Neuron (in vitro differentiated cells): ENCODE data around the gene DNMT3L.

Experiments used
- H2AFZ ChIP-seq: one replicate; pipeline ENCODE4 v1.6.1; 2013; ENCODE audit warnings: low read depth, mild to moderate bottlenecking, inconsistent platforms, low read length, moderate library complexity
- H3K27me3 ChIP-seq: one replicate; pipeline ENCODE4 v1.6.1; 2013; ENCODE audit warnings: low read length; ENCODE audit not compliant: insufficient read depth
- H3K36me3 ChIP-seq: one replicate; pipeline ENCODE4 v1.6.1; 2013; ENCODE audit warnings: low read length; ENCODE audit not compliant: insufficient read depth
- H3K4me1 ChIP-seq: one replicate; pipeline ENCODE4 v1.6.1; 2013; ENCODE audit warnings: low read length; ENCODE audit not compliant: insufficient read depth
- H3K4me3 ChIP-seq: 2 replicates; pipeline ENCODE4 v1.5.1; 2013; ENCODE audit warnings: mild to moderate bottlenecking, low read length, moderate library complexity
- H3K9me3 ChIP-seq: one replicate; pipeline ENCODE4 v1.6.1; 2013; ENCODE audit warnings: low read length

Gene DNMT3L

DNA sequence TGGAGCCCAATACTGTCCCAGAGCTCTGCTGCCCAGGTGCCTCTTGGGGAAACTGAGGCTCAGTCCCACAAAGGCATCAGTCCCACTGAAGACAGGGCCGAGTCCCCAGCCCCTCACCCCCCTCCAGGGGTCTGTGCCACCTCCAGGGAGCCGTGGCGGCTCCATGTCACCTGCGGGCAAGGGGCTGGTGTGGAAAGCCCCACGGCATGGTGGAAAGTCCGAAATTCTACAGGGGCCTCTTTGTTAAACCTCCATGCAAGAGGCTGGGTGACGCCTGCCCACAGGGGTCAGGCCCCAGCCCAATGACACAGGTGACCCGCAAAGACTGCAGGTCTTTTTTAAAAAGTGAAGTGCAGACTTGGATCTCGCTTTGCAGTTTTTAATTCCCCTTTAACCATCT, 20.7 kb upstream of the DNMT3L start:
- H3K9me3 ChIP-seq, result no peaks in the 10 kb centered on the region
- peaks cover 8% of the 10 kb centered on the region for H3K4me1 ChIP-seq
- no peak overlapping the region for H2AFZ ChIP-seq
- H3K27me3 ChIP-seq, result peaks cover 39% of the 10 kb centered on the region
- H3K36me3 ChIP-seq, result no peaks in the 10 kb centered on the region
- no peak overlapping the region for H3K4me3 ChIP-seq

DNA sequence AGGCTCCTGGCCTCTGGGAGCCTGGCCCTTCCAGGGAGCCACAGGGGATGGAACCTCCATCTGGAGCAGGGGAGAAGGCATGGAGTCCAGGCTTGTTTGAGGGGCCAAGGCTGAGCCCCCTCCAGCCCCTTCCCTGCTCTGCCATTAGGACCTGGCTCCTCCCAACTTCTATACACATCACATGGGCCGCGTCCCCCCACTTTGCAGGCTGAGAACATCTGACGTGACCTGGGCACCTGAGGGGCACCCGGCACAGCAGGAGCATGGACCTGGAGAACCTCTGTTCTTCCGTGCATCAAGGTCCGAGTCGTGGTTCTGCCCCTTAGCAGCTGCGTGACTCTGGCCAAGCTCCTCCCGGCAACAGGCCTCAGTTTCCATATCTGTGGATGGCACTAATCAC, 20.1 kb upstream of the DNMT3L start:
- H3K4me3 ChIP-seq, result no peak overlapping the region
- H3K36me3 ChIP-seq, result no peaks in the 10 kb centered on the region
- no peaks in the 10 kb centered on the region for H3K9me3 ChIP-seq
- peaks cover 8% of the 10 kb centered on the region for H3K4me1 ChIP-seq
- no peak overlapping the region for H2AFZ ChIP-seq
- peaks cover 35% of the 10 kb centered on the region for H3K27me3 ChIP-seq

GRCh38 chr21:44279354-44280260, 17.9 kb upstream of the DNMT3L start:
- no peak overlapping the region for H3K4me3 ChIP-seq
- no peak overlapping the region for H2AFZ ChIP-seq
- H3K4me1 ChIP-seq, result peaks cover 8% of the 10 kb centered on the region
- no peaks in the 10 kb centered on the region for H3K36me3 ChIP-seq
- no peaks in the 10 kb centered on the region for H3K9me3 ChIP-seq
- H3K27me3 ChIP-seq, result peaks cover 19% of the 10 kb centered on the region

DNA sequence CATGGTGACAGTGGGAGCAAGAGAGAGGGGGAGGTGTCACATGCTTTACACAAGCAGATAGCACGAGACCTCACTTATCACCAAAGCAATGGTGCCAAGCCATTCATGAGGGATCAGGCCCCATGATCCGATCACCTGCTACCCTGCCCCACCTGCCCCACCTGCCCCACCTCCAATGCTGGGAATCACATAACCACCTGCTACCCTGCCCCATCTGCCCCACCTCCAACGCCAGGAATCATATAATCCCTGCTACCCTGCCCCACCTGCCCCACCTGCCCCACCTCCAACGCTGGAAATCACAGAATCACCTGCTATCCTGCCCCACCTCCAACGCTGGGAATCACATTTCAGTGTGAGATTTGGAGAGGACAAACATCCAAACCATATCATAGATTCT, 13.3 kb upstream of the DNMT3L start:
- no peak overlapping the region for H3K4me3 ChIP-seq
- H3K9me3 ChIP-seq, result peaks cover 2% of the 10 kb centered on the region
- H3K36me3 ChIP-seq, result no peaks in the 10 kb centered on the region

GRCh38 chr21:44273046-44273445, 11.3 kb upstream of the DNMT3L start:
- H3K27me3 ChIP-seq, result no peaks in the 10 kb centered on the region
- peaks cover 4% of the 10 kb centered on the region for H3K4me1 ChIP-seq
- H3K4me3 ChIP-seq, result no peak overlapping the region
- no peak overlapping the region for H2AFZ ChIP-seq
- H3K9me3 ChIP-seq, result peaks cover 2% of the 10 kb centered on the region
- no peaks in the 10 kb centered on the region for H3K36me3 ChIP-seq

More for the DNA sequence above, 13.3 kb upstream of the DNMT3L start:
- Histone ChIP-seq H3K27me3 (peaks cover 3% of the 10 kb centered on the region), H3K4me1 (no peaks in the 10 kb centered on the region), H2AFZ (no peak overlapping the region)

DNA sequence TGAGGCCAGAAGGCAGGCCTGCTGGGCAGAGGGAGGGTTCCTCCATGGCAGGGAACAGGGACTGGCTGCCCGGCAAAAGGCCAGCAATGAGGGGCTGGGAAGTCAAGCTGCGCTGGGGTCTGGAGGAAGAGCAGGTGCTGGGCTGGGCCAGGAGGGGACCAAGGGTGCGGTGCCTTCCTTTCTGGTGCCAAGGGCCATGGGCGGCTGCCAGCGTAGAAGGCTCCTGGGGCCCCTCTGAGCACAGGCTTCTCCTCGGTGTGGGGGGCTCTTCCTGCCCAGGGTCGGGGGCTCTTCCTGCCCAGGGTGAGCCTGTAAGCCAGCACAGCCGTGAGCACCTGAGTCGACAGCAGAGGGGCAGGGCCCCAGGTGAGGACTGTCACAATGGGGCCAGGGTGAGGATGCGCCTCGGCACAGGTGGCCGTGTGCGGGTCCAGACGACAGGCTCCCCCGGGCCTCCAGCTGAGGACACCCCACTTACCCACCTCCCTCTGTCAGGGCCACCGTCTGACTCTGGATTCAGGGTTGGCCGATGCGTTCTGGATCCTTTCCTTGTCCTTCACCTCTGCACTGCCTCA, 10.7 kb upstream of the DNMT3L start:
- H2AFZ ChIP-seq, result no peak overlapping the region
- H3K9me3 ChIP-seq, result peaks cover 2% of the 10 kb centered on the region
- H3K4me3 ChIP-seq, result no peak overlapping the region
- no peaks in the 10 kb centered on the region for H3K27me3 ChIP-seq
- peaks cover 4% of the 10 kb centered on the region for H3K4me1 ChIP-seq
- no peaks in the 10 kb centered on the region for H3K36me3 ChIP-seq

GRCh38 chr21:44271558-44272283, 10.0 kb upstream of the DNMT3L start:
- Histone ChIP-seq H3K4me3 (no peak overlapping the region), H3K4me1 (peaks cover 4% of the 10 kb centered on the region), H3K9me3 (peaks cover 2% of the 10 kb centered on the region), H3K36me3 (no peaks in the 10 kb centered on the region), H2AFZ (no peak overlapping the region), H3K27me3 (no peaks in the 10 kb centered on the region)

DNA sequence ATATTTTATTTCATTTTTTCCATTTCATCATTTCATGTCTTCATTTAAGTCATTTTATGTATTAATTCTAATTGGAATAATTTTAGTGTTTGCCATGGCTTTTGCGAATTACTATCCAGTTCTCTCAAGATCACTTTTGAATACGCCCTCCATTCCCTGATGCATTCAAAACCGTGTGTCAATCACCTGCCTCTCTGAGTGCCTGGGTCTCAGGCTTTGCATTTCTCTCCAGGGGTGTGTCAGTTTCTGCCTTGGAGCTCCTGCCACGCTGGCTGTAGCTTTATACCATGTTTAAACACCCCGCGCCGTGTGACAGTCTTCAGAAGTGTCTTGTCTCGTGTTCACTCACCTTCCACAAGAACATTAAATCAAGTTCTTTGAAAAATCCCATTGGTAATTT, 7.4 kb upstream of the DNMT3L start:
- H3K4me1 ChIP-seq, result peaks cover 4% of the 10 kb centered on the region
- peaks cover 2% of the 10 kb centered on the region for H3K9me3 ChIP-seq
- H3K4me3 ChIP-seq, result no peak overlapping the region
- no peaks in the 10 kb centered on the region for H3K36me3 ChIP-seq
- no peak overlapping the region for H2AFZ ChIP-seq
- no peaks in the 10 kb centered on the region for H3K27me3 ChIP-seq

DNA sequence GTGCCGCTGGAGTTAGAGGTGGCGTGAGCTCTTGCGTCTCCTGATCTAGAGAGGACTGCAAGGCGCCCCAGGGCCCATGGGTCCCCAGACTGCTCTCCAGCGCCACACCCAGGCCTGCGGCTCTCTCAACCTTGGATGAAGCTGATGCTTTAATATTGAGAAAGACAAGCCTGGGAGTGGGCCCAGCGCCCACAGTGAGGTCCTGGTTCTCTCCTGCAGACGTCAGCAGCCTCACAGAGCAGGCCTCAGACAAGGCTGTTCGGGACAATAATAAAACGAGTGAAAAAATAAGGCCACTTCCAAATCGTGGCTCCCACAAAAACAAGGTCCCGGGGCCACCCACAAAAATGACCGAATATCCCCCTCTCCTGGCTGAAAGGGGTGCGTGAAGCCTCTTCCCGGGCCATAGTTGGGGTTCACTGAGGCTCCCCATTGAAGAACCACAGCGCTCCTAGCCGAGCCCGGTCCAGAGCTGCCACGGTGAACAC, 6.0 kb upstream of the DNMT3L start:
- Histone ChIP-seq H2AFZ (no peak overlapping the region), H3K27me3 (no peaks in the 10 kb centered on the region), H3K36me3 (no peaks in the 10 kb centered on the region), H3K4me1 (peaks cover 13% of the 10 kb centered on the region), H3K4me3 (no peak overlapping the region), H3K9me3 (no peaks in the 10 kb centered on the region)

DNA sequence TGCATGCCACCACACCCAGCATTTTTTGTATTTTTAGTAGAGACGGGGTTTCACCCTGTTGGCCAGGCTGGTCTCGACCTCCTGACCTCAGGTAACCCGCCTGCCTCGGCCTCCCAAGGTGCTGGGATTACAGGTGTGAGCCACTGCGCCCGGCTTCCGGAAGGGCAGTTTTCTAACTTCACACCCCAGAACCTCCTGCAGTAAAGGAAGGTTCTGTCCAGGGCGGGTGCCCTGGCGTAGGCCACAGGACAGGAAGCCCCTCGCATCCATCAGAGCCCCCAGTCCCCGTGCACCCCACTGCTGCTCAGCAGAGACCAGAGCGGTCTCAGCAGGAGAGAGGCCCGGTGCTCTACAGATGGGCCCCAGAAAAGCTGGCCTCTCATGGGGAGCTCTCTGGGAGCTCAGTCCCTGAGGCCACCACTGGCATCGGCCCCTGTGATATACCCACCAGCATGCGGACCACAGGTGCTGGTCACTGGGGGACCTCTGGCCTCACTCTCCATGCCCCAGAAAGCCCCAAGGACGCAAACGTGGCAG, 4.1 kb upstream of the DNMT3L start:
- Histone ChIP-seq H3K9me3 (no peaks in the 10 kb centered on the region), H3K27me3 (peaks cover 3% of the 10 kb centered on the region), H2AFZ (no peak overlapping the region), H3K4me1 (peaks cover 13% of the 10 kb centered on the region), H3K4me3 (no peak overlapping the region), H3K36me3 (no peaks in the 10 kb centered on the region)

DNA sequence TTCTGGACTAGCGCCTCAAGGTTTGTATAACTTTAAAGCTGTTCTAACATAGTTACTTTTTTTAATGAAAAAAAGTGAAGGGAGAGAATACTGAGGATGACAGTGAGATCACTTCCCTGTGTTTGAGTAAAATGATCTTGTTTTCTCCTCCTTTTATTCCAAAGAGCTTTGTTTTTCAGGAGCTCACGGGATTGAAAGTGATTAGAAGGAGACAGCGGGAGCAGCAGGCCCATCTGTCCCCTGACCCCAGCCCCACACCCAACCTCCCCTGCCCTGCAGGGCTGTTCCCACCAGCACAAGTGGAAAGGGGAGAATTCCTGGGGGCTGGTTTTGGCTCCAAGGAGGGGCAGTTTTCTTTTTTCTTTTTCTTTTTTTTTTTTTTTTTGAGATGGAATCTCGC, 2.1 kb upstream of the DNMT3L start:
- Histone ChIP-seq H3K9me3 (no peaks in the 10 kb centered on the region), H3K36me3 (no peaks in the 10 kb centered on the region), H3K27me3 (peaks cover 15% of the 10 kb centered on the region), H3K4me1 (peaks cover 9% of the 10 kb centered on the region), H2AFZ (peak overlapping the region; percentile 46), H3K4me3 (no peak overlapping the region)

DNA sequence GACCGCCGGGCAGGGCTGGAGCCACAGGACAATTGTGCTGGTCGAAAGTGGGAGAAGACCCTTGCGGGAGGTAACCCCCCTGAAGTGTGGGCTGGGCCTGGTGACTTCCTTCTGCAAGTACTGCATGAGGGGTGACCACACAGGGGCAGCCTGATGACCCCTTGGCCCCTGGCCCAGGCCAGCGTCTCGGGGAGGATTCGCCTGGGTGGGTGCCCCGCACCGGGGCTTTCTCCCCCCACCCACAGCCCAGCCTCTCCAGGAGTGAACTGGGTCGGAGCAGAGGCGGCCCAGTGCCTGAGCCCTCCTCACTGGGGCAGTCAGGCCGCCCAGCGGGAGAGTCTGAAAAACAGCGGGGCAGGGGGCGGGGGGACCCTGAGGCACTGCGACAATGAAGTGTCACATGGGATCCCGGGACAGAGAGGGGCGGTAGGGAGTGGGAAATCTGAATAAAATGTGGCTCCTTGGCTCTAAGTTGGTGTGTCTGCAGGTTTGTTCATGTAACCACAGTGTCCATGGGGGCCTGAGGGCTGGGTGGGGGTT, 1.6 kb upstream of the DNMT3L start:
- Histone ChIP-seq H2AFZ (peak overlapping the region; percentile 46), H3K27me3 (peaks cover 18% of the 10 kb centered on the region), H3K36me3 (no peaks in the 10 kb centered on the region), H3K4me3 (no peak overlapping the region), H3K4me1 (peaks cover 9% of the 10 kb centered on the region), H3K9me3 (no peaks in the 10 kb centered on the region)
